Mucosa of descending colon (tissue), 3 donors: ENCODE data around the gene CAV2. TPM values are rescaled to one million over a fixed set of nuclear protein-coding genes. Genes with fewer than 3 reads are reported as not detected.

Experiments
- ATAC-seq: fragments of 200-7000 bp; cut with Tn5 transposase; one replicate; pipeline ENCODE4 v1.9.1; 2020; ENCODE audit warnings: mild to moderate bottlenecking, moderate library complexity
- DNase-seq, 3 donors: peaks; one replicate each; pipeline ENCODE4 v3.0.0-alpha.2; 2020
- H3K36me3 ChIP-seq: fragments of 200-600 bp; one replicate; pipeline ENCODE4 v1.8.0; 2021; ENCODE audit warnings: low read depth, mild to moderate bottlenecking
- H3K4me1 ChIP-seq: fragments of 200-600 bp; one replicate; pipeline ENCODE4 v1.8.0; 2021; ENCODE audit warnings: low read depth, mild to moderate bottlenecking
- H3K4me3 ChIP-seq: fragments of 200-600 bp; one replicate; pipeline ENCODE4 v1.8.0; 2021; ENCODE audit warnings: mild to moderate bottlenecking
- H3K9me3 ChIP-seq: fragments of 200-600 bp; one replicate; pipeline ENCODE4 v1.8.0; 2021; ENCODE audit warnings: mild to moderate bottlenecking
- intact Hi-C, 2 donors: fragments of 100-400 bp; cut with DNase I in 1 of 2; cut with micrococcal nuclease in 1 of 2; formaldehyde crosslinking; loops; one replicate each; pipeline versions ENCODE4 v1.11.0 to v1.11.1; 2022; cut with DNase I, micrococcal nuclease
- total RNA-seq, 3 donors: library from RNA; stranded (reverse); fragmentation: NEBNext Ultra II Directional in 2 of 3; extraction: Animal tissue kit (Norgen Biotek cat#: 25700) in 2 of 3; gene quantifications; one replicate each; pipeline versions ENCODE4 v1.2.1 to v1.2.4, GENCODE V29; 2021 to 2023
- TF ChIP-seq, protein P1 (sequence below): fragments of 200-600 bp; IDR thresholded peaks from one replicate; pipeline ENCODE4 v1.8.0; 2022; ENCODE audit warnings: antibody characterized with exemption, mild to moderate bottlenecking
- donor health status: DM: no; HTN: no; CAD: no; lungs with moderate emphysema.
- donor health status: DM: no; HTN: no; CAD: no.
- donor health status: DM: no; HTN: yes; CAD: no.

CAV2 gene
- total RNA-seq, 3 donors from 2014 or later = 6.3 to 42.4 (median 10.2) TPM

DNA sequence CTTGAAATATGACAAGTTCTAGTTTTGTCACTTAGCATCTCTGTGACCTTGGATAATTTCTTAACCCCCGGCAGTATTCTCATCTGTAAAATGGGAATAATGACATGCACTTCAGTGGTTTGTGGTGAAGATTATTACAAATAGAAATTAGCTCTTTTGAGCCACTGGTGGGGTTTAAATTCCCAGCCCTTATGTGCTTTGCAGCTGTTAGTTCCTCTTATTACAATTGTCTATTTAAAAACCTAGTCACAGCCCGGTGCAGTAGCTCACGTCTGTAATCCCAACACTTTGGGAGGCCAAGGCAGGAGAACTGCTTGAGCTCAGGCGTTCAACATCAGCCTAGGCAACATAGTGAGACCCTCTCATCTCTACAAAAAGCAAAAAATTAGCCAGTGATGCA, 55.4 kb downstream of the CAV2 start:
- Histone ChIP-seq H3K4me1 (no peaks in the 10 kb centered on the region), H3K4me3 (no peak overlapping the region), H3K9me3 (no peaks in the 10 kb centered on the region), H3K36me3 (no peaks in the 10 kb centered on the region)
- DNase-seq (no peak), ATAC-seq (no peak)
- TF ChIP-seq, protein P1, sequence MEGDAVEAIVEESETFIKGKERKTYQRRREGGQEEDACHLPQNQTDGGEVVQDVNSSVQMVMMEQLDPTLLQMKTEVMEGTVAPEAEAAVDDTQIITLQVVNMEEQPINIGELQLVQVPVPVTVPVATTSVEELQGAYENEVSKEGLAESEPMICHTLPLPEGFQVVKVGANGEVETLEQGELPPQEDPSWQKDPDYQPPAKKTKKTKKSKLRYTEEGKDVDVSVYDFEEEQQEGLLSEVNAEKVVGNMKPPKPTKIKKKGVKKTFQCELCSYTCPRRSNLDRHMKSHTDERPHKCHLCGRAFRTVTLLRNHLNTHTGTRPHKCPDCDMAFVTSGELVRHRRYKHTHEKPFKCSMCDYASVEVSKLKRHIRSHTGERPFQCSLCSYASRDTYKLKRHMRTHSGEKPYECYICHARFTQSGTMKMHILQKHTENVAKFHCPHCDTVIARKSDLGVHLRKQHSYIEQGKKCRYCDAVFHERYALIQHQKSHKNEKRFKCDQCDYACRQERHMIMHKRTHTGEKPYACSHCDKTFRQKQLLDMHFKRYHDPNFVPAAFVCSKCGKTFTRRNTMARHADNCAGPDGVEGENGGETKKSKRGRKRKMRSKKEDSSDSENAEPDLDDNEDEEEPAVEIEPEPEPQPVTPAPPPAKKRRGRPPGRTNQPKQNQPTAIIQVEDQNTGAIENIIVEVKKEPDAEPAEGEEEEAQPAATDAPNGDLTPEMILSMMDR = no peak
- intact Hi-C loops = no loop called here

DNA sequence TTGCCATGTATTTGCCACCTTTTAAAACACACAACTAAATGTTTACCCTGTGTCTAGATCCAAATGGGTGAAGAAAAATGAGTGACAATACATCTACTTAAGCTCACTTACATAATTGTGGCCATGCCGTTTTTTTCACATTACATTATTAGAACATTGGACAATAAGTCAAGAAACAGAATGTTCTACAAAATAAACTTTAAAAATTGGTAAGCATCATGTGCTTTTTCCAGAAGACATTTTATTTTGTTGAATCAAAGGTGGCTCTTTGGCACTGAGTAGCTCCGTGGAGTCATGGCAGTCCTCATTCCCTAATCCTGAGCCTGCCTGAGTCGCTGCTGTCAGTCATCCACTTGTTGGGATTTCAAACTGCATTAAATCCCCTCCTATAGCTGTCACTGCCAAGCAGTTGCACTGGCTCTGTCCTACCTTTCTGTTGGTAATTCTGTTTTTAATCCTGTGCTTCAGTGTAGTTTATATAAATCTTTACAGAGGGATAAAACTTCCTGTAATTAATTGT, 57.6 kb downstream of the CAV2 start:
- ATAC-seq (no peak), DNase-seq (no peak)
- H3K36me3 ChIP-seq = no peaks in the 10 kb centered on the region
- intact Hi-C loops = no loop called here
- no peak overlapping the region for H3K4me3 ChIP-seq
- H3K4me1 ChIP-seq = no peaks in the 10 kb centered on the region
- TF ChIP-seq, protein P1 = no peak
- H3K9me3 ChIP-seq = no peaks in the 10 kb centered on the region

- no peak for DNase-seq
- H3K9me3 ChIP-seq = no peaks in the 10 kb centered on the region
- no peak overlapping the region for H3K4me3 ChIP-seq
- no peaks in the 10 kb centered on the region for H3K4me1 ChIP-seq
- no peaks in the 10 kb centered on the region for H3K36me3 ChIP-seq
- ATAC-seq = no peak
- intact Hi-C loops = no loop called here
- TF ChIP-seq, protein P1 = no peak
Measured at GRCh38 chr7:116557901-116558300, 58.4 kb downstream of the CAV2 start.

Other genes starting within 250 kb of the CAV2 start
- 100 to 1,000 TPM in 1 of 3 donors, 10 to 100 TPM in 2; 17.9 to 248 (median 46.1) TPM for gene CAV1, start 25.3 kb downstream of the CAV2 start, total RNA-seq
- 10 to 100 TPM; 15.6 to 35.1 (median 31.0) TPM for gene MET, start 172.5 kb downstream of the CAV2 start, total RNA-seq